ENCODE measurements around the gene PROX2.

DNA sequence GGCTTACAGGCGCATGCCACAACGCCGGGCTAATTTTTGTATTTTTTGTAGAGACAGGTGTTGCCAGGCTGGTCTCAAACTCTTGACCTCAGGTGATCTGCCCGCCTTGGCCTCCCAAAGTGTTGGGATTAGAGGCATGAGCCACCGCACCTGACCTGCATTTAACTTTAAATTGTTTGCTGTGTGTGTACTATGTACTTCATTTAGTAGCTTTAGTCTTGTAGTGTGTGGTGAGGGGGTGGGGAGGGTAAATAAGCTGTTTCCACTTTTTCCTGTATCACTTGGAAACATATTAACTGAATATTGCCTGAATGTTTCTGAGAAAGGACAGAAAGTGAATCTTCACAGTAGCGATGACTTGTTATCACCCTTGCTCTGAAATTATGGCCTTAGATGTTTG is 14.3 kb upstream of the PROX2 start:
- no peak for TF ChIP-seq CTCF (IDR thresholded peaks at IDR 0.05; ENCODE audit: borderline replicate concordance, extremely low read depth, low read length, poor library complexity, severe bottlenecking)
- no peak for TF ChIP-seq EZH2 (IDR thresholded peaks at IDR 0.05; ENCODE audit: borderline replicate concordance, low read depth, low read length, severe bottlenecking)
